Right lobe of liver (tissue), 6 donors: Measurements from ENCODE around the gene RSRC1. TPM values are rescaled to one million over a fixed set of nuclear protein-coding genes. Genes with fewer than 3 reads are reported as not detected.

ENCODE experiments used
- ATAC-seq, 4 donors: fragments of 200-7000 bp; cut with Tn5 transposase; one replicate each; pipeline ENCODE4 v1.9.1; 2020; ENCODE audit warnings: mild to moderate bottlenecking in 4 of 4, moderate library complexity in 4 of 4
- DNase-seq, 3 donors: peaks; one replicate each; pipeline ENCODE4 v3.0.0-alpha.2; 2020
- H3K27ac ChIP-seq, 3 donors: fragments of 200-600 bp; one replicate each; pipeline ENCODE4 v1.8.0; 2022
- H3K27me3 ChIP-seq, 2 donors: fragments of 200-600 bp; one replicate each; pipeline ENCODE4 v1.8.0; 2022
- H3K36me3 ChIP-seq, 4 donors: fragments of 200-600 bp; sonication (generic) in 1 of 4; one replicate each; pipeline versions ENCODE4 v1.5.1 to v1.8.0; 2017 to 2022; ENCODE audit warnings: control low read depth in 1 of 4
- H3K4me1 ChIP-seq, 4 donors: fragments of 200-600 bp; sonication (generic) in 1 of 4; one replicate each; pipeline versions ENCODE4 v1.5.1 to v1.8.0; 2017 to 2022; ENCODE audit warnings: control low read depth in 1 of 4
- H3K4me3 ChIP-seq, 3 donors: fragments of 200-600 bp; one replicate each; pipeline ENCODE4 v1.8.0; 2022
- H3K9me3 ChIP-seq, 4 donors: fragments of 200-600 bp; sonication (generic) in 1 of 4; one replicate each; pipeline versions ENCODE4 v1.5.1 to v1.8.0; 2017 to 2022; ENCODE audit warnings: control low read depth in 1 of 4
- CTCF ChIP-seq, 4 donors: fragments of 200-600 bp in 3 of 4; fragments of 450-650 bp in 1 of 4; IDR thresholded peaks; one replicate each; pipeline versions ENCODE4 v1.5.1 to v1.8.0; 2016 to 2022; ENCODE audit warnings: antibody characterized with exemption in 4 of 4, mild to moderate bottlenecking in 2 of 4
- POLR2A ChIP-seq: fragments of 450-650 bp; IDR thresholded peaks from one replicate; pipeline ENCODE4 v1.6.1; 2017; ENCODE audit warnings: antibody characterized with exemption, mild to moderate bottlenecking
- WGBS: methylation state at CpG from one replicate; pipeline ENCODE4 v1.1.6; 2018; ENCODE audit warnings: low coverage, low lambda C conversion rate; ENCODE audit not compliant: insufficient coverage; ENCODE audit errors: missing lambda C conversion rate; 5-methylcytosine and 5-hydroxymethylcytosine counted together
- intact Hi-C, 2 donors: fragments of 100-400 bp; cut with DNase I; formaldehyde crosslinking; loops; one replicate each; pipeline versions ENCODE4 v1.11.2 to v1.14.1; 2022
- total RNA-seq, 6 experiments: library from RNA; depleted of rRNA in 2 of 6; stranded (reverse); fragments of >200 nt in 2 of 6; fragmentation: NEBNext Ultra II Directional in 3 of 6; extraction: Animal tissue kit (Norgen Biotek cat#: 25700) in 3 of 6; gene quantifications; one replicate each; pipeline versions ENCODE4 v1.1.0 to v1.2.4, GENCODE V29; 2016 to 2023
- donor health status: DM: no; HTN: yes; CAD: no.
- donor health status: DM: no; HTN: no; CAD: no.
- donor health status: DM: no; HTN: no; CAD: no.
- donor health status: DM: no; HTN: yes; CAD: no.
- donor health status: DM: no; HTN: yes; CAD: no.

RSRC1 gene
- total RNA-seq, 6 experiments from 2014 or later: 10.8 to 22.1 (median 11.7) TPM

- no peak overlapping the region for H3K27ac ChIP-seq
- no peak for DNase-seq
Observed at GRCh38 chr3:158167737-158168557, 58.1 kb downstream of the RSRC1 start.

DNA sequence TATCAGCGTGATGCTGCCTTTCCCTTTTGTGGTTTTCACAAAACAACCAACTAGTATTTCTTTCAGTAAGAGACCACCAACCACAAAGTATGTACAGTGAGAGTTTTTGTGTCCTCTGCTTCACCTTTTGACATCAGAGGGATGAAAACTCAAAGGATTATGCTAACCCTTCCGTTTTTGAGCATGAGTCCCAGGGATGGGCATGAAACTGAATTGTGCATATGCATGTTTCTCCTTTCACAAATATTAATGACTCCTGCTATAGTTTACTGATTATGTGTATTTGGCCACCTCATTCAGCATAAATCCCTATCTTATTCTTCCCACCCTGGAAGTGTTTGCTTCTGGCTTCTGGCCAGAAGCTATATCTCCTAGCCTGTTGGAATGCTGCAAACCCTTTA is 59.2 kb downstream of the RSRC1 start:
- TF ChIP-seq POLR2A (no peak), CTCF (IDR thresholded peaks at IDR 0.05) (no peak)
- whole genome bisulfite sequencing: 65% methylated on average over 2 of the region's 2 CpGs

More at GRCh38 chr3:158167737-158168557, 58.1 kb downstream of the RSRC1 start:
- ATAC-seq: peak in 1 of 4 donors; percentile 37
- intact Hi-C loops: no loop called here
- Histone ChIP-seq H3K4me3 (no peak overlapping the region), H3K27me3 (no peaks in the 10 kb centered on the region), H3K9me3 (no peaks in the 10 kb centered on the region), H3K36me3 (no peaks in the 10 kb centered on the region), H3K4me1 (no peaks in the 10 kb centered on the region)
- 65% methylated on average over 5 of the region's 6 CpGs for WGBS
- TF ChIP-seq POLR2A: no peak
- TF ChIP-seq CTCF (IDR thresholded peaks at IDR 0.05): no peak

DNA sequence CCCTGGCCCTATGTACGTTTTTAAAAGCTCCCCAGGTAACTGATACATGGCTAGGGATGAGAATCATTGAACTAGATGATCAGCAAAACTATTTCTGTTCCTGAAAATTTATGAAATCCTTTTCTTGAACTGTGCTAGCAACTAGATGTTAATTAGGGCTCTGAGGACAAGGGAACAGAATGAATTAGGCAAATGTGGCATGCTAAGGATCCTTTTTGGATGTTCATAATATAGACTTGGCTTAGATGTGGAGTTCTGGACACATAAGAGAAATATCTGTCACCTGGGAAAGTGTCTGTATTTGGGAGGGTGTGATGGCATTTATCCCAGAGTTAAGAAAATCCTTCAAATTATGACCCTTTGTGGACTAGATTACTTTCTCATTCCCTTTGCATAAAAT is 71.2 kb downstream of the RSRC1 start:
- no peaks in the 10 kb centered on the region for H3K4me1 ChIP-seq
- H3K36me3 ChIP-seq: no peaks in the 10 kb centered on the region
- TF ChIP-seq POLR2A: no peak
- TF ChIP-seq CTCF (IDR thresholded peaks at IDR 0.05): no peak
- no peaks in the 10 kb centered on the region for H3K27me3 ChIP-seq
- ATAC-seq (no peak), DNase-seq (no peak)
- H3K9me3 ChIP-seq: no peaks in the 10 kb centered on the region
- no peak overlapping the region for H3K4me3 ChIP-seq
- no peak overlapping the region for H3K27ac ChIP-seq
- 75% methylated on average over 1 of the region's 1 CpG for WGBS
- intact Hi-C loops: no loop called here

More for the DNA sequence above, 59.2 kb downstream of the RSRC1 start:
- H3K36me3 ChIP-seq: no peaks in the 10 kb centered on the region
- H3K27ac ChIP-seq: no peak overlapping the region
- intact Hi-C loops: no loop called here
- no peaks in the 10 kb centered on the region for H3K4me1 ChIP-seq
- H3K27me3 ChIP-seq: no peaks in the 10 kb centered on the region
- ATAC-seq (no peak), DNase-seq (no peak)
- H3K4me3 ChIP-seq: no peak overlapping the region
- H3K9me3 ChIP-seq: no peaks in the 10 kb centered on the region

DNA sequence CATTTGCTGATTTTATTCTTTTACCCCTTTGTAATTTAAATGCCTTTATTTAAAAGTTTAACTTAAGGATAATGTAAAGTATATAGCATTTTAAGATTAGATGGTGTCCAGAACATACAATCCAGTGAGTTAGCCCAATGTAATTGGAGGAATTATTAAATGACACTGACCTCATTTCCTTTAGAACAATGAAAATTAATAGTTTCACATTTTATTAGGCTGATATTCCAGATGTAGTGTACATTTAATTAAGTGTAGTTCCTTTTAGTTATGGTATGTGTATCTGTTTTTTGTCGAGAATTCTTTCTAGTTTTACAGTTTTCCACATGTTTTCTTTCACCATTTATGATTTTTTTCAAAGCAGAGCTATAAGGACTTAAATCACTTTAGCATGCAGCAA is 75.8 kb downstream of the RSRC1 start:
- no peak for DNase-seq
- WGBS: 58% methylated on average over 1 of the region's 1 CpG
- Histone ChIP-seq H3K9me3 (no peaks in the 10 kb centered on the region), H3K4me1 (no peaks in the 10 kb centered on the region), H3K4me3 (no peak overlapping the region), H3K36me3 (no peaks in the 10 kb centered on the region), H3K27me3 (no peaks in the 10 kb centered on the region), H3K27ac (no peak overlapping the region)
- no peak for ATAC-seq
- intact Hi-C loops: no loop called here
- TF ChIP-seq POLR2A: no peak
- no peak for TF ChIP-seq CTCF (IDR thresholded peaks at IDR 0.05)
